Tibial artery (tissue), 4 donors: ENCODE results near the gene MIPEP.

ENCODE experiments used
- DNase-seq, 2 donors: peaks; one replicate each; pipeline ENCODE4 v3.0.0-alpha.2; 2019
- H3K27ac ChIP-seq, 2 donors: fragments of 200-600 bp; sonication (generic) in 1 of 2; 1 replicate in 1 of 2; 2 replicates in 1 of 2; pipeline ENCODE4 v1.5.1; 2018 to 2019; ENCODE audit warnings: mild to moderate bottlenecking in 1 of 2
- H3K27me3 ChIP-seq, 2 donors: fragments of 200-600 bp; sonication (generic) in 1 of 2; one replicate each; pipeline versions ENCODE4 v1.5.1 to v1.6.0; 2016 to 2019
- H3K36me3 ChIP-seq, 3 donors: fragments of 200-600 bp; sonication (generic) in 2 of 3; one replicate each; pipeline ENCODE4 v1.5.1; 2016 to 2019; ENCODE audit warnings: mild to moderate bottlenecking in 2 of 3
- H3K4me1 ChIP-seq, 4 donors: fragments of 200-600 bp; sonication (generic) in 2 of 4; 1 replicate in 3 of 4; 2 replicates in 1 of 4; pipeline ENCODE4 v1.5.1; 2016 to 2019
- H3K4me3 ChIP-seq, 2 donors: fragments of 200-600 bp; sonication (generic) in 1 of 2; 1 replicate in 1 of 2; 2 replicates in 1 of 2; pipeline ENCODE4 v1.5.1; 2018 to 2019; ENCODE audit warnings: mild to moderate bottlenecking in 2 of 2
- H3K9me3 ChIP-seq, 3 donors: fragments of 200-600 bp; sonication (generic) in 1 of 3; one replicate each; pipeline ENCODE4 v1.5.1; 2016 to 2019
- CTCF ChIP-seq, 2 experiments: fragments of 200-600 bp in 1 of 2; fragments of 450-650 bp in 1 of 2; IDR thresholded peaks; one replicate each; pipeline ENCODE4 v1.5.1; 2017 to 2019; ENCODE audit warnings: antibody characterized with exemption in 2 of 2, mild to moderate bottlenecking in 1 of 2, moderate library complexity in 1 of 2
- intact Hi-C: fragments of 100-400 bp; cut with DNase I; formaldehyde crosslinking; loops from one replicate; pipeline ENCODE4 v1.15.0; 2023; ENCODE audit warnings: low total_unique reads

The MIPEP gene

GRCh38 chr13:23877286-23877685 is 11.9 kb downstream of the MIPEP start:
- no peaks in the 10 kb centered on the region for H3K9me3 ChIP-seq
- TF ChIP-seq CTCF (IDR thresholded peaks at IDR 0.05): no peak
- peaks cover 0 to 37% (median 0%) of the 10 kb centered on the region in 3 donors for H3K36me3 ChIP-seq
- H3K27ac ChIP-seq: no peak overlapping the region
- no peaks in the 10 kb centered on the region for H3K4me1 ChIP-seq
- DNase-seq: no peak
- H3K27me3 ChIP-seq: no peaks in the 10 kb centered on the region
- intact Hi-C loops: no loop called here
- no peak overlapping the region for H3K4me3 ChIP-seq

GRCh38 chr13:23876265-23876664 is 12.9 kb downstream of the MIPEP start:
- Histone ChIP-seq H3K27me3 (no peaks in the 10 kb centered on the region), H3K27ac (no peak overlapping the region), H3K9me3 (no peaks in the 10 kb centered on the region), H3K36me3 (peaks cover 0 to 37% (median 0%) of the 10 kb centered on the region in 3 donors), H3K4me3 (no peak overlapping the region), H3K4me1 (no peaks in the 10 kb centered on the region)
- no peak for DNase-seq
- intact Hi-C loops: no loop called here
- TF ChIP-seq CTCF (IDR thresholded peaks at IDR 0.05): peak in 1 of 2 experiments; percentile 13

- Histone ChIP-seq H3K36me3 (peaks cover 0 to 35% (median 8%) of the 10 kb centered on the region in 3 donors), H3K27me3 (no peaks in the 10 kb centered on the region), H3K27ac (no peak overlapping the region), H3K4me1 (no peaks in the 10 kb centered on the region), H3K4me3 (no peak overlapping the region), H3K9me3 (no peaks in the 10 kb centered on the region)
- no peak for DNase-seq
- intact Hi-C loops: loop anchor here (5.0 kb wide), 1 partner anchor 404 kb away; no protein-coding TSS in a partner anchor
- TF ChIP-seq CTCF (IDR thresholded peaks at IDR 0.05): peak; percentile 49 to 73
These were observed 17.5 kb downstream of the MIPEP start for GRCh38 chr13:23871616-23872220.

GRCh38 chr13:23870356-23871140 is 18.7 kb downstream of the MIPEP start:
- TF ChIP-seq CTCF (IDR thresholded peaks at IDR 0.05): no peak
- intact Hi-C loops: loop anchor here (5.0 kb wide), 1 partner anchor 403 kb away; no protein-coding TSS in a partner anchor
- no peaks in the 10 kb centered on the region for H3K27me3 ChIP-seq
- peaks cover 0 to 37% (median 8%) of the 10 kb centered on the region in 3 donors for H3K36me3 ChIP-seq
- H3K27ac ChIP-seq: no peak overlapping the region
- no peak for DNase-seq
- no peaks in the 10 kb centered on the region for H3K4me1 ChIP-seq
- no peak overlapping the region for H3K4me3 ChIP-seq
- no peaks in the 10 kb centered on the region for H3K9me3 ChIP-seq

- Histone ChIP-seq H3K36me3 (peaks cover 0 to 32% (median 8%) of the 10 kb centered on the region in 3 donors), H3K4me3 (no peak overlapping the region), H3K4me1 (no peaks in the 10 kb centered on the region), H3K27ac (no peak overlapping the region), H3K9me3 (no peaks in the 10 kb centered on the region), H3K27me3 (no peaks in the 10 kb centered on the region)
- no peak for TF ChIP-seq CTCF (IDR thresholded peaks at IDR 0.05)
- intact Hi-C loops: no loop called here
- no peak for DNase-seq
These were observed 20.7 kb downstream of the MIPEP start for GRCh38 chr13:23868521-23868920.
